ENCODE results near the gene CDH13.

The CDH13 gene

GRCh38 chr16:82833378-82833993 lies 206.7 kb downstream of the CDH13 start:
- Histone ChIP-seq H3K9ac (ENCODE audit: insufficient read length) (no peak overlapping the region), H3K9me3 (ENCODE audit: low read depth, low read length) (no peaks in the 10 kb centered on the region), H3K4me3 (no peak overlapping the region), H3K36me3 (ENCODE audit: insufficient read depth, low read length) (no peaks in the 10 kb centered on the region), H3K27ac (no peak overlapping the region)
- no peak for TF ChIP-seq FOXP2 (optimal IDR thresholded peaks at IDR 0.05; ENCODE audit: control extremely low read depth, extremely low read length, insufficient read depth)
- TF ChIP-seq POLR2AphosphoS5 (IDR thresholded peaks at IDR 0.05; ENCODE audit: borderline replicate concordance, low read depth, low read length): no peak
- no peak for TF ChIP-seq EZH2 (IDR thresholded peaks at IDR 0.05)
- no peak for DNase-seq (ENCODE audit: low read depth, low spot score)

DNA sequence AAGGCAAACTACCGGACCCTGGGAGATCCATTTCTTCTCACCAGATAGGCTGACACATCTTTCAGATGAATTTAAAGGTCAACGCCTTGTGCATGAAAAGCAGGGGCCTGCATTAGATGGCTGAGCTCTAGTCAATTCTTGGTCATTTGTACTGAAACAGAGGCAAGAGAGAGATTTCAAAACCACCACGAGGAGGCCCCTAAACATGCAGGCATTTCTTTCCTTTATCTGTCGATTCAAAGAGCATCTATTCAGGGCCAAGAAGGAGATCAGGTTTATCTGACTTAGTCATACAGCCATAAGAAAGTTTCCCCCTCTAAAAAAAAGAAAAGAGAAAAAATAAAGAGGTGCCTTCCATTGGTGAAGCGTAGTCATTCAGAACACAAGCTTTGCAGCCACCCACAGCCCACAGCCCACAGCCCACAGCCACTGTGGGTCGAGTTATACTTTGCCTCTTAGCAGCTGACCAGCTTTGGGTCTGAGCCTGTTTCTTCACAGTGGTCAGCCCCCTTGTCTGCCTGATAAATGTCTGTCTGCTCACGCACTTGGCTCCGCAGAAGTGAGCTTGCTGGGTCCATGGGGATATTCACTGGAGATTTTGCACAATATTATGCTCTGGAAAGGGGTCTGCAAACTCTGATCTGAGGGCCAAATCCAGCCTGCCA lies 207.5 kb downstream of the CDH13 start:
- Histone ChIP-seq H3K9me3 (ENCODE audit: low read depth, low read length) (no peaks in the 10 kb centered on the region), H3K36me3 (ENCODE audit: insufficient read depth, low read length) (no peaks in the 10 kb centered on the region), H3K4me3 (no peak overlapping the region), H3K9ac (ENCODE audit: insufficient read length) (no peak overlapping the region), H3K27ac (no peak overlapping the region)
- TF ChIP-seq FOXP2 (optimal IDR thresholded peaks at IDR 0.05; ENCODE audit: control extremely low read depth, extremely low read length, insufficient read depth) (no peak), POLR2AphosphoS5 (IDR thresholded peaks at IDR 0.05; ENCODE audit: borderline replicate concordance, low read depth, low read length) (no peak), EZH2 (IDR thresholded peaks at IDR 0.05) (no peak)
- no peak for DNase-seq (ENCODE audit: low read depth, low spot score)

DNA sequence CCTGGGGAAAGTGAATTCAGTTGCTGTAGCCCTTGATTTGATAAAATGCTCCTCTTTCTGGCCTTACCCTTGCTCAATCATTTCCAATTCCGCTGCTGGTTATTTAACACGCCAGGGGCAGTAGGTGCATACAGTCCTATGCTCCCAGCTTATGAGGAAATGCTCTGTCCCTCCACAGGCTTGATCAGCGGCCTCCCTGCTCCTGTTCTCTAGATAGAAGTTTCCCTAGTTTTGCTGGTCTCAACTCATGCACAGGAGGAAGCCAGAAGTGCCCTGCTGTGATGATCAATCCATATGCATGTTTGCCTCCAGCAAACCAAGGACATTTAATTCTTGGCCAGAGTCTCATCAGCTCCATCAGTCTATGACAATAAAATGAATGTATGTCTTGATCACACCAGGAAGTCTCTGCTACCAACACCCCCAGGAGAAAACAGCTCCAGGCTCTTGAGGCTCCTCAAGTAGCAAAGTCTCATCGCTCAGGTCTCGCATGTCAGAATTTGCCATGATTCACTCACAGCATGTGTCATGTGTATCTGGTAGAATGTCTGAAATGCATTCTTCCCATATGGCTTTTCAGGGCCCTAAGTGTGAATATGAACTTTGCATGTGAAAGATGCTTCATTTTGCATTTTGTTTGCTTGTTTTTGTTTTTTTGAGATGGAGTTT lies 208.9 kb downstream of the CDH13 start:
- Histone ChIP-seq H3K36me3 (ENCODE audit: insufficient read depth, low read length) (no peaks in the 10 kb centered on the region), H3K9me3 (ENCODE audit: low read depth, low read length) (no peaks in the 10 kb centered on the region), H3K4me3 (no peak overlapping the region), H3K27ac (no peak overlapping the region), H3K9ac (ENCODE audit: insufficient read length) (no peak overlapping the region)
- no peak for DNase-seq (ENCODE audit: low read depth, low spot score)
- TF ChIP-seq FOXP2 (optimal IDR thresholded peaks at IDR 0.05; ENCODE audit: control extremely low read depth, extremely low read length, insufficient read depth) (no peak), POLR2AphosphoS5 (IDR thresholded peaks at IDR 0.05; ENCODE audit: borderline replicate concordance, low read depth, low read length) (no peak), EZH2 (IDR thresholded peaks at IDR 0.05) (no peak)

DNA sequence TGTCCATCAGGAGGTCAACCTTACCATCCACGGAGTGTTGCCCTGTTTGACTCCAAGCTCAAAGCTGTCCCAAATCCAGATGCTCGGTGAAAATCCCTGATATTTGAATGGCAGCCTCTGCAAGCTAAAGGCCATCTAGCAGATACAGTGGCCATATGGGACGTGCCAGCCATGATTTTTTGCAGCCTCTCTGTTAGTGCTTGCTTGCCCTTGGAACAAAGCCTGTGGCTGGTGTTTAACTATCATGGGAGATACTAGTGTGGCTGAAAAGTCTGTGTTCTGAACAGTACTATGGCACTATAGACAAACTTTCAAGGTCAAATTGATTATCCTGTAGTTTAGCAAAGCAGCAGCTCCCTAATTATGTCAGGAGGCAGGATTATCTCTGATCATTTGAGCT lies 214.3 kb downstream of the CDH13 start:
- Histone ChIP-seq H3K4me3 (no peak overlapping the region), H3K9me3 (ENCODE audit: low read depth, low read length) (no peaks in the 10 kb centered on the region), H3K36me3 (ENCODE audit: insufficient read depth, low read length) (no peaks in the 10 kb centered on the region), H3K27ac (no peak overlapping the region), H3K9ac (ENCODE audit: insufficient read length) (no peak overlapping the region)
- no peak for DNase-seq (ENCODE audit: low read depth, low spot score)
- TF ChIP-seq FOXP2 (optimal IDR thresholded peaks at IDR 0.05; ENCODE audit: control extremely low read depth, extremely low read length, insufficient read depth) (no peak), EZH2 (IDR thresholded peaks at IDR 0.05) (no peak), POLR2AphosphoS5 (IDR thresholded peaks at IDR 0.05; ENCODE audit: borderline replicate concordance, low read depth, low read length) (no peak)

DNA sequence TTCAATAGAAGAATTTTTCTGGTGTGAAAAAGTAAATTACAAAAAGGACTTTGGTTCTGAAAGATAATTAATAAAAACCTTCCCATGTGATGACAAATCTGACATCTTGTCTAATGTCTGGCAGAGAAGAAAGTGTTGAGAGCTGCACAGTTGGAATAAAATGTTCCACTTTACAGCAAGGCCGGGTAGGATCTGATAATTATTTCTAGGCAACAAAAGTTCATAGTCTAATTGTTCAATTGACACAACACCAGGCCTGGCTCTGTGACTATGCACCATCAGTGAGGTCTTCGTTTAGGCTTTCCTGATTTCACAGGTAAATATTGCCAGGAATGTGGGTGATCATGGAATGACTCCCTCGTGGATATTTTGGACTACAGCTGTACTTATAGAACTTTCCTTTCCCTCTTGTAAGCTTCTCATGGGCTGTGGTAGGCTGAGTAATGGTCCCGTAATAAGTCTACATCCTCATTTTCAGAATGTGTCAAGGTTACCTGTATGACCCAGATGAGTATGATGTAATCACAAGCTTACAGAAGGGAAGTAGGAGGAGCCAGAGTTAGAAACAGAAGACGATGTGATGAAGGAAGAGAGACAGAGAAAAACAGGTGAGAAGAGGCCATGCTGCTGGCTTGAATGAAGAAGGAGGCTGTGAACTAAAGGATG lies 217.0 kb downstream of the CDH13 start:
- Histone ChIP-seq H3K36me3 (ENCODE audit: insufficient read depth, low read length) (no peaks in the 10 kb centered on the region), H3K4me3 (no peak overlapping the region), H3K27ac (no peak overlapping the region), H3K9ac (ENCODE audit: insufficient read length) (no peak overlapping the region), H3K9me3 (ENCODE audit: low read depth, low read length) (no peaks in the 10 kb centered on the region)
- TF ChIP-seq POLR2AphosphoS5 (IDR thresholded peaks at IDR 0.05; ENCODE audit: borderline replicate concordance, low read depth, low read length): no peak
- TF ChIP-seq FOXP2 (optimal IDR thresholded peaks at IDR 0.05; ENCODE audit: control extremely low read depth, extremely low read length, insufficient read depth): no peak
- no peak for TF ChIP-seq EZH2 (IDR thresholded peaks at IDR 0.05)
- DNase-seq (ENCODE audit: low read depth, low spot score): no peak

- H3K4me3 ChIP-seq: no peak overlapping the region
- H3K27ac ChIP-seq: no peak overlapping the region
- H3K9ac ChIP-seq (ENCODE audit: insufficient read length): no peak overlapping the region
- no peaks in the 10 kb centered on the region for H3K36me3 ChIP-seq (ENCODE audit: insufficient read depth, low read length)
- no peak for TF ChIP-seq EZH2 (IDR thresholded peaks at IDR 0.05)
- TF ChIP-seq FOXP2 (optimal IDR thresholded peaks at IDR 0.05; ENCODE audit: control extremely low read depth, extremely low read length, insufficient read depth): no peak
- no peak for TF ChIP-seq POLR2AphosphoS5 (IDR thresholded peaks at IDR 0.05; ENCODE audit: borderline replicate concordance, low read depth, low read length)
- no peaks in the 10 kb centered on the region for H3K9me3 ChIP-seq (ENCODE audit: low read depth, low read length)
- DNase-seq (ENCODE audit: low read depth, low spot score): no peak
These were observed 218.3 kb downstream of the CDH13 start for GRCh38 chr16:82845116-82845515.

- no peak overlapping the region for H3K9ac ChIP-seq (ENCODE audit: insufficient read length)
- TF ChIP-seq POLR2AphosphoS5 (IDR thresholded peaks at IDR 0.05; ENCODE audit: borderline replicate concordance, low read depth, low read length) (no peak), EZH2 (IDR thresholded peaks at IDR 0.05) (no peak), FOXP2 (optimal IDR thresholded peaks at IDR 0.05; ENCODE audit: control extremely low read depth, extremely low read length, insufficient read depth) (no peak)
- H3K9me3 ChIP-seq (ENCODE audit: low read depth, low read length): no peaks in the 10 kb centered on the region
- no peak overlapping the region for H3K27ac ChIP-seq
- no peaks in the 10 kb centered on the region for H3K36me3 ChIP-seq (ENCODE audit: insufficient read depth, low read length)
- no peak for DNase-seq (ENCODE audit: low read depth, low spot score)
- H3K4me3 ChIP-seq: no peak overlapping the region
These were observed 220.0 kb downstream of the CDH13 start for GRCh38 chr16:82846806-82847205.

DNA sequence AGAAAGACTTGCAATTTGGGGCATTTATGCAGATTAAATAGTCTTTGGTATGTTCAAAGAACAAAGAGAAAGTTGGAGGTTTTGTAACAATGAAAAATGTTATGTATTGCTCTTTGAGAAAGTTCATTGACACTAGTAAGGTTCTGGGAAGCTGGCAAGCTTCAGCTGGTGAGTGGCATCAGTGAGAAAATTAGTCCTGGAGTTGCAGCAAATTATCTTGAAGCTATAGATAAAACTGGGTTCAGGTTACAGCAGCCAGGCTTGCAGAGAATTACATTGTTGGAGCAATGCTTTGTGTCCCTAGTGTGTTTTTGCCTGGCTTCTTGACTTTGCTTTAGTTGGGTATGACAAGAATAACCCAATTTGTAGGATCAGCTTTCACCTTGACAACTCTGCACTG lies 221.2 kb downstream of the CDH13 start:
- DNase-seq (ENCODE audit: low read depth, low spot score): no peak
- Histone ChIP-seq H3K9me3 (ENCODE audit: low read depth, low read length) (no peaks in the 10 kb centered on the region), H3K36me3 (ENCODE audit: insufficient read depth, low read length) (no peaks in the 10 kb centered on the region), H3K4me3 (no peak overlapping the region), H3K27ac (no peak overlapping the region), H3K9ac (ENCODE audit: insufficient read length) (no peak overlapping the region)
- TF ChIP-seq EZH2 (IDR thresholded peaks at IDR 0.05): no peak
- no peak for TF ChIP-seq POLR2AphosphoS5 (IDR thresholded peaks at IDR 0.05; ENCODE audit: borderline replicate concordance, low read depth, low read length)
- no peak for TF ChIP-seq FOXP2 (optimal IDR thresholded peaks at IDR 0.05; ENCODE audit: control extremely low read depth, extremely low read length, insufficient read depth)

Data from SK-N-MC (cell line).